Fibroblast of skin of scalp (primary cell): ENCODE measurements around the gene SHROOM3.

Experiments used
- DNase-seq: peaks from one replicate; pipeline ENCODE4 v3.0.0-alpha.2; 2013

The SHROOM3 gene

DNA sequence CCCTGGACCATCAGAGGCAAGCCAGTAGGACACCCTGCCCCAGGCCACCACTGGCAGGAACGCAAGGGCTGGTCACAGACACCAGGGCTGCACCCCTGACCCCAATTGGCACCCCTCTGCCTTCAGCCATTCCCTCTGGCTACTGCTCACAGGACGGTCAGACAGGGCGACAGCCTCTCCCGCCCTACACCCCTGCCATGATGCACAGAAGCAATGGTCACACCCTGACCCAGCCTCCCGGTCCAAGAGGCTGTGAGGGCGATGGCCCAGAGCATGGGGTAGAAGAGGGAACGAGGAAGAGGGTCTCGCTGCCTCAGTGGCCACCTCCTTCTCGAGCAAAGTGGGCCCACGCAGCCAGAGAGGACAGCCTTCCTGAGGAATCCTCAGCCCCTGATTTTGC is 319.4 kb downstream of the SHROOM3 start:
- no peak for DNase-seq

DNA sequence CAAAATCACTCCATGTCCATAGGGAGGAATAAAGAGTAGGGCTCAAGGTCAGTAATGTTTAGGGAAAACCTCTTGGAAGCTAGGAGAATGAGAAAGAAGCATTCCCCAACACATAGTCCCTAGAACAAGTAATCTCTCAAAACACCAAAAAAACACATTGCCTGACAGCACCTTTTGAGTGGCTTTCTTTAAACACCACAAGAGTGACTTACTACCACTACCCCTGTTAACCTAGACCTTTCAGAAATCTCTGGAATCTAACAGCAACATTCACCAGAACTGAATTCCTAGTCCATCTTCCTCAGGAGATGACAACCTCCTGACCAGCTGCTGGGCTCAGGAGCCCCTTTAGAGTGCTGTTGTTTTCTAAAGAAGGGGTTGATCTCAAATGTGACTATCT is 320.7 kb downstream of the SHROOM3 start:
- peak; percentile 46 for DNase-seq

DNA sequence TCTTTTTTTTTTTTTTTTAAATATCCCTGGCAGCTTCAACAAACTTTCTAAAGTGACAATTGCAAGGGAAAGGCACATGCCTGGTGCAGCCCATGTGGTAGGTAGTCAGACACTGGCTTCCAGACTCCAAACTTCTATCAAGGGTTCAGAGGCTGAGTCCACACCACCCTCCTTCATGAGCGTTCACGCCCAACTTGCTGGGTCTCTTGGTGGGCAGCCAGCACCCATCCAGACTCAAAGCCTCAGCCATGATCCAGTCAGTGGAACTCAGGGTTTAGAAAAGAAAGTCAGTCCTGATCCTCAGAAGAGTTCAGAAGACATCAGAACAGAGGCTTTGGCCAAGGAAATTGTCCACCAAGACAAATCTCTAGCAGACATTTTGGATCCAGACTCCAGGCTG is 321.4 kb downstream of the SHROOM3 start:
- no peak for DNase-seq

DNA sequence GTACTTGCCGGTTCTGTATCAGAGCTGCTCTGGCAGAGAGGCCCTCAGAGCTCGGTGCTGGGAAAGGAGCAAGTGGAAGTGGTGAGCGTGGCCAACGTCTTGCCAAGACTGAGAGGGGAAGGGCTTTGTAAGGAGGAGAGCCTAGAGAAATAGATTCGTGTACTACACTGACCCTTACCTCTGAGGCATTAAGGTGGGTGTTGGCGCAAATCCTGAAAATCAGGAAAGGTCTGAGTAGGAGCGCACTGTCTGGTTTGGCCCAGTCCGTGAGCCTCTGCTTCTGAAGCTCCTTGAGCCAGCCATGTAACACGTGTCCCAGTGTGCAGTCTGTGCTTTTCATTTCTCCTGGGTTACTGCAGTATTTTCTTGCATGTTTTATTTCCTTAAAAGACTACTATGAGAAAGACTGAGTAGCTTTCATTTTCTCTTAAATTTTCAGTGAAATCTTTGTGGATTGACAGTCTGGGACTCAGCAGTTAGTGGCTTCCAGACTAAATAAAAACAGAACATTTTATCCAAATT is 322.4 kb downstream of the SHROOM3 start:
- peak; percentile 60 for DNase-seq

DNA sequence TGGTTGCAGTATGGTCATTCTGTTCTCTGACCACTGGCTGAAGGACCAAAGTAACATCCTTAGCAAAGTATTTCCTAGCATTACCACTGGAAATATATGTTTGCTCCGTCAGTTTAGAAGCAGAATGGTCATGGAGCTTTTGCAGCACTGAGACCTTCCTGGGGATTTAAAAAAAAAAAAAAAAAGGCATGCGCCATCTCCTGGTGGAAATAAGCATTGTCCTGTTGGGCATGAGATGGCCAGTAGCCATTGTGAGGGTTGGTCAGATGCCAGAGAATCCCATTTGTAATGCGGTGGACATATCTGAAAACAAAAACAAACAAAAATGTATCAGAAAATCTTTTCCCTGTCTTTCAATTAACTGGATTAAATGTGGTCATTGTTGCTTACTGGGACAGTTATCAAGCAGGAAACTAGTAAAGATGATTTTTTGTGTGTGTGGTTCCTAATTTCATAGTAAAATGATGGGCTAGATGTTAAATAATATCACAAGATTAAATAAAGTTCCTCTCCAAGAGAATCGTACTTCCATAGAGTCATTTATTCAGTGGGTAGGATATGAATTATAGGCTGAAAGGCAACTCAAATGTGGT is 323.4 kb downstream of the SHROOM3 start:
- peak; percentile 89 for DNase-seq

DNA sequence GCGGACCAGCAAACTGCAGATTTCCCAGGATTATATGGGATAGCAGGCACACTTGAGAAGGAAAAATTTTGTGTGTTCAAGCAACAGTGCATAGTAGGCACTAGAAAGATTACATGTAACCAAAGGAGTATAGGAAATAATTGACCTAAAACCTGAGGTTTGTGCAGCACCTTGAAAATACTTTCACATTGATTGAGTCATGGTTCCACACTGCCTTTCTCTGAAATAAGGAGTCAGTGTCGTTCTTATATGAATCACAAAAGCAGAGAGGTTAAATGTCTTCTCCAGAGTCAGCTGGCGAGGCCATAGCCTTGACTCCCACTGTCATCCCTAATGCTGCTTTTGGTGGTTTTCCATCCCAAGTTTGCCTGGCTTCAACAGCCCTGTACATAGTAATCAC is 324.0 kb downstream of the SHROOM3 start:
- no peak for DNase-seq

DNA sequence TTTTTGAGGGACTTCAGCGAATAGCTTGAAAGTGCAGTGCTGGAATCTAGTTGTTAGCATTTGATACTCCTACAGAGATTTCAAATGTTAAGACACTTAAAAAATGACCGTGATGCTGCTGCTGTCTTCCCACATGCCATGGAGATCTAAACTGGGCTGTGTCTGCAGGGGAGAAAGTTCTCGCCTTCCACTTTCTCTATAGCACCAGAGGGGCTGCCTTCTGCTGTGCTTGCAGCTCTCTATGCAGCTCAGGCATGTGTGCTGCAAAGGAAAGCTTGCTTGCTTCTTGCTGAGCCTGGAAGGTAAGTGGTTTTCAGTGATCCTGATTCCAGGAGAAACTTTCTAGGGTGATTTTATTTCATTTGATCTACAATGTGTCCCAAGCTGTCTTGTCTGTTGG is 325.2 kb downstream of the SHROOM3 start:
- no peak for DNase-seq

DNA sequence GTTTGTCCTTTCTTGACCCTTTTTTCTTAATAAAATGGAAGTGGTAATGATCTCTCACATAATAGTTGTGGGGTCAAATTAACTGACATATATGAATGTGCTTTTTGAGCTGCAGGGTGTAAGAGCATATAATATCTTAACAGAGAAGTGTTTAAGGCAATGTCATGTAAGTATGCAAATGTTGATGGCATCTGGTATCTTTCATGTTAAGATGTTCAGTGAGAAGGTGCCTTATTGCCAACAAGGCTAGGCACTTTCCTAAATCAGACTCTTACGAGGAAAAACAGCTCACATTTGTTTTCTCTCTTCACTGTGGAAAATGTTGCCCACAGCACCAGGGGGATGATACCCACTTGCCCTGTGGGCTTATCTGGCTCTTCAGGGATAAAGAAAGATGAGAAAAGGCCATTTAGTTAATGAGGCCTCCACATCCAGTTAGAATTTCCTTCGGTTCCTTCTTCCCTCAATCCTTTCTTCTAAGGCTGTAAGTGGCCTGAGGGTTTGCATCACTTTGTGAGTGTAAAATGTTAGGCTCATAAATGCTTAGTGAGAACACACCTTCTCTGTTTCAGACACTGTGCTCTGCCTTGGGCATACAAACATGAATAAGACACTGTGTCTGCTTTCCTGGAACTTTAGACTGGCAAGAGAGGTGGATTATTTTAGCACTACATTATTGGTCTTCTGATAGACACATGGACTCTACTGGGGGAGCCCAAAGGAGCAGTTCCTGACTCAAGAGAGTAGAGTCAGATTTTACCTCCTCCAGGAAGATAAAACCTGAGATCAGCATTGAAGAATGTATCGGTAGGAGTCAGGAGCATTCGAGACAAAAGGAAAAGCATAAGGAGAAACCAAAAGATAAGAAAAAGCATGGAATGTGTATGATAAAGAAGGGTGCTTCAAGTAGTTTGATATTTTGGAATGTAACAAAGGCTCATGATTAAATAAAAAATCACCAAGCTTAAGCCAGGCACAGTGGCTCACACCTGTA is 327.4 kb downstream of the SHROOM3 start:
- no peak for DNase-seq

DNA sequence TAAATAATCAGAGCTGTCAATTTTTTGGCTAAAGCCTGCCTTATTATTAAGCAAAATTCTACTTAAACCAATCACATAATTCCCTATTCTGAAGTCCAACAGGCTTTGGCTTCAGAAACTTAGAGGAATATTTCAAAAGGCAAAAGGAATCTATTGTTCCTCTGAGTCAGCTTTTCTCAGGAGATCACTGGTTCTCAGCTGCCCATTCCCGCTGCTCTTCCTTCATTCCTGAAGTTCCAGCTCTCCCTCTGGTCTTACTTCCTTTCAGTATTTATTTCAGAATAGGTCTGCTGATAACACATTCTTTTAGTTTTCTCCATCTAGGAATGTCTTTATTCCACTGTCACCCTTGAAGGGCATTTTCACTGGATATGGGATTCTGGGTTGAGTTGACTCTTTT is 329.2 kb downstream of the SHROOM3 start:
- peak; percentile 94 for DNase-seq

DNA sequence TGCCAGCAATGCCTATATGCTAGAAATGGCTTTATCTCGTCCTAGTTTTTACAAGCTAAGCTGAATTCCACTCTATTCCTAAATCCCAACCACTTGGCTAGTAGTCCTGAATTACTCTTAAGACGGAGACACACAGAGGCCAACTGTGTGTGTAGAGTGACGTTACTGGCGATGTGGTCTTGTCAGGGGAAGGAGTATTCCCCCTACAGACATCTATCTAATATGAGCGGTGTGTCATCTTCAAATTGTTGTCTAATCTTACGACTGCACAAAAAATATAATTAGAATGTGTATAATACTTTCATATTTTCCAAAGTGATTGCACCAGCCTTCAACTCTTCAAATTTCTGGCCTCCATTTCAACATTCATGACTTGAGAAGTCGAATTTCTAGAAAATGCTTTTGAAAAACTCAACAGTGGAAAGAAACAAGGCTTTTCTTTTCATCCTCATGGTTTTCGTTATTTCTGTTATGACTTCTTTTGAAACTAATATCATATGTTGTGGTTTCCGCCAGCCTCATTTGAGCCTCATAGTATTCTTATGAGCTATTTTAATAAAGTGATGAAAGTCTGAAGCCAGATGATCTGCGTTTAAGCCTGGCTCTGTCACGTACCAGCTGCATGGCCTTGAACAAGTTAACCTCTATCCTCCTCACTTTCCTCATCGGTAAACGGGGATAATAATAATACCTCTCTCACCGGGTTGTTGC is 330.6 kb downstream of the SHROOM3 start:
- peak; percentile 95 for DNase-seq

DNA sequence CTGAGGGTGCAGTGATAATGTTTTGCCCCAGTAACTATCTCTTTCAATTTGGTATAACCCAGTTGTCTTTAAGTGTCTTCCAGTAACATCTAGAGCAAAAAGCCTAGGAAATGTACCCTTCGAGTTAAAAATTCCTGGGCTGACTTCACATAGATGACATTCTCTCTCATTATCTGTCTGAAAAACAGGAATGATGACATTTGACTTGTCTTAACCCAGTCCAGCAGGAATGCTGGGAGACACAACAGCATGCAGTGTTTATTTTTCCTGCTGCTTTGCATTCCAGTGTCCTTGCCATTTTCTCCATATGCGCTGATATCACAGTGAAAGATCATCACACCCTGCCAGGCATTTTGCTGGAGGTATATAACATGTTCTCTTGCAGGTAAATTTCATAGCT is 333.0 kb downstream of the SHROOM3 start:
- peak; percentile 95 for DNase-seq

DNA sequence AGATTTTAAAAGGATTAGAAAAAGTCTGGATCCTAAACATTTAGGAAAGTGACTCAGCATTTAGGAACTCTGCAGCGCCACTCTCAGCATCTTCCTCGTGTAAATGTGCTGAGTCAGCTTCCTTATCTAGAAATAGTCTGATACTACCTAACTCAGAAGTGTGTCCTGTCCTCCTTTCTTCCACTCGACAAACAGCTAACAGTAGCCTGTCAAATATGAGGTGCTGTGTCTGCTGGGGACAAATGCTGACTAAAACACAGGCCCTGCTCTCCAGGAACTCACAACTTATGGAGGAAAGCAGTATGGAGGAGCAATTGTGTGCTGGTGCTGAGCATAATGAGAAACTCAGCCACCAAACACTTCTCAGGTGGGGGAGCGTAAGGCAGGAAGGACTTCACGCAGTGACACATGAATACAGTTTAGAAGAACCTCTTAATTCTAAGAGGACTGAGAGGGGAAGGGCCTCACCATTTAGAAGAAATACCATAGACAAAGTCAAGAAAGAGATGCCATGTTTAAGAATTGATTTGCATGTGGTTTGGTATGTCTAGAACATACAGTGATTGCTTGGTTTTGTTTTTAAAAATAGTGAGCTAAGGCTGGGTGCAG is 337.6 kb downstream of the SHROOM3 start:
- DNase-seq: peak; percentile 80

DNA sequence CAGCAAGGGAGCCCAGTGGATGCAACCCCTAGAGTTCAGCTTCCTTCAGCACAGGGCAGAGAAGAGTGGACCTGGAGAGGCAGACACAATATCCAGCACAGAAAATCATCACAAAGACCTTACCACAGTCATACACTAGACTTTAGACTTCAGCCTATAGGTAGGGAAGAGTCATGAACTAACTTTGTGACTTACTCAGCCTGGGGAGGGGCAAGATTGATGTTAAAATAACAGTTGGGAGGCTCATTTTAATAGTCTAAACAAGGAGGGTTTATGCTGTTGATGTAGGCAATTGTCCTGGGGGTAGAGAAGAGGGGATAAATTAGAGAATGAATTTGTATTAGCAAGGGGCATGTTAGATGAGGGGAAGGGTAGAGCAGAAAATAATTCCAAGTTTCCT is 338.7 kb downstream of the SHROOM3 start:
- no peak for DNase-seq

DNA sequence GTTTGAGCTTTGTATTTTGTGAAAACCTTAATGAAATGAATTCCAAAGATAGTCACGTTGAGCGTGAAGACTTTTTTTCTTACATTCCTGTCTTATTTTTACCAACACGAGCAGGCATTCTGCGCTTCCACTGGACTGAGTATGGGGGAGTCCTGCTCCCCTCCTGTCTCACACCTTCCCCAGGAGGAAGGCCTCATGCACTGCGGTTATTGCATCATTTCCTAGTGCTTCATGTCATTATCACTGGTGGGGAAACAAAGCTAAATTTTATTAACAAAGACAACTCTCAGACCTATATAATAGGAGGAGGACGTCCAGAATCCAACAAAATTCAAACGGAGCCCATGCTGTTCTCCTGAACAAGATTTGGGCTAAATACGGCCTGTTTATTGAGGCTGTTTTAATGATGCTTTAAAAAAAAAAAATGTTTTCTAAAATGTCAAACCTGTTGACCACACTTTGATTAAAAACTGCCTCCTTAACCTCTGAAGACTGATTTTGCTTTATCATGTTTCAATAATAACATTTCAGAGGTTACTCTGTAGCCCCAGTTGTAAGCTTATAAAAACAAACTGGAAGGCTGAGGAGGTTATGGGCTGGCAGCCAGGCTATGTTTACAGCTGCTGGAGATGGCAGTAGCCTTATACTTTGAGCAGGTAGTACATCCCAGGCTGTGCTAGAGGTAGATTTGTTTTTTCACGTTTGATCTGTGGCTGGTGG is 344.9 kb downstream of the SHROOM3 start:
- DNase-seq: peak; percentile 47

DNA sequence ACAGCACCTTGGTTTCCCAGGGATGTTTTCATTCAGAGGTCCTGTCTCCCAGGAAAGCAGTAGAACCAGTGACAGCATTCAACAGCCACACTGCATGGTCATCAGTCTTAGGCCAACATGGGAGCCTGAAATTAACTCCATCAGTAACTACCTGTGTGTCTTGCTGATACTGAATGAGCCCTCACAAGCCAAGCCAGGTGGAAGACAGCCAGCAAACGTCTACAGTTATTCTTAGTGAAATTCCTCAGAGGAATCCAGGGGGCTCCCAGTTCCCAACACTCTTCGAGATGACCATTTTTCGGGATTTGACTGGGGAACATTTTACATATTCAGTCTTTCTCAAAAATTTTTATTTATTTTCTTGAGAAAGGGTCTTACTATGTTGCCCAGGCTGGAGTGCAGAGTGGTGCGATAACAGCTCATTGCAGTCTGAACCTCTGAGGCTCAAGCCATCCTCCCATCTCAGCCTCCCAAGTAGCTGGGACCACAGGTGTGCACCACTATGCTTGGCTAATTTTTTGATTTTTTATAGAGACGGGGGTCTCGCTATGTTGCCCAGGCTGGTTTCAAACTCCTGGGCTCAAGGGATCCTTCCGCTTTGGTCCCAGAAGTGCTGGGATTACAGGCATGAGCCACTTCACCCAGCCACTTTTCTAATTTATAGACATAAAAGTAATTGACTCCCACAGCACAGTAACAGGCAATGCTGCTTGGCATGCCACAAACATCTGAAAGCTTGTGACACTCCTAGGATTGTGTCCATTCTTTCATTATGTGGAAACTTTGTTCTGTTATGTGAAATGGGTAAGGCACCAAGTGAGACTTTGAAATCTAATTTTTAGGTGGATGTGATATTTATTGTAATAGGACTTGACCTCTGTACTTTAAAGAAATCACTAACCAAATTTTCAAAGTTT is 346.0 kb downstream of the SHROOM3 start:
- DNase-seq: no peak

DNA sequence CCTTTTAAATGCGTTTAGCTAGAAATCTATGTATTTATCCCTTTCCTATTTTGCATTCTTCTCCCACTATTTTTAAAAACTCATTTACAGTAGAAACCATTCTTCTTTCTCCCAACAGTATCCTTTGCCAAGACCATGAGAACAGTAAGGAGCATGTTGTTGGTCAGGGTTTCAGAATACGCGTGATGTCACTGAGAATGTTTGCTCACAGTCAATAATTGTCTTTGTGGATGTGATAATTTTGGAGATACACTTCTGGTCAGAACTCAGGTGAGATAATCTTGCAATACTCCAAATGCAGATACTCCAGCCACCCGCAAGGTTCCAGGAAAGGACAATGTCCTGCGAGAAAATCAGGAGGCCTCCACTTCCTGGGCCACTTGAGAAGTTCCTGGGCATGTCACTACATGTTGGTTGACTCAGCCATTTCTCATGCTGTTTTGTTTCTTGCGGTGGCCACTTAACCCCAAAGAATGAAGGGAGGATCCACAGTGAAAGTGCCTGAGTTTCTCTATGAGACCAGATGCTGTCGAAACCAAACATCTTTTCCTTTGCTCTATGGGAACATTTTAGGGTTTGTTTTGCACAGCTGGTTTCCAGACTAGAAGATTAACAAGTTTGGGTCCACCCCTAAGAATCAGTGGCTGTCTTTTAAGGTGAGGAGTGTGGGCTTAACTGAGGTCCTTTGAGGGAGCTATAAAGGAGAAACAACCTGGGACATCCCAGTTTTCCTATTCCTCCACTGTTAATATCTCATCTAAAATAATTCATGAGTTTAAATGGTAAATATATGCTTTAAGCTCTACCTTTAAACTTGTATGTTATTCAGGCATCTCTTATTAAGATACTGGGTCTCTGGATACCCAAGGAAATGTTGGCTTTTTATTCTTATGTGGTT is 346.9 kb downstream of the SHROOM3 start:
- DNase-seq: peak; percentile 98

DNA sequence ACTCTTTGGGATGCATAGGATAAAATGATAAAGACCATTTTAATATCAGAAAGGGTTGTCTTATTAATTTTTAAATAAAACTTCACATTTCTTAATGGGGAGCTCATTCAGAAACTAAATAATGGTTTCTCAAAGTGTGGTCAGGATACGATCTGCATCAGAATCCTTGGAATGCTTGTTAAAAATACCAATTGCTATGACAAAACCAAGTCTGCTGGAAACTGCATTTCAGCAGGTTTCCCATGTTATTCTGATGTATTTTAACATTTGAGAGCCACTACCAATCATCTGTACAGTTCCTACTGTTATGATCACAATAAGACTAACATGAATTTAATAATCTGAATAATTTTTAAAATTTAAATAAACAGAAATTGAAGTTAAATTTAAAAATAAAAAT is 347.8 kb downstream of the SHROOM3 start:
- DNase-seq: peak; percentile 88

DNA sequence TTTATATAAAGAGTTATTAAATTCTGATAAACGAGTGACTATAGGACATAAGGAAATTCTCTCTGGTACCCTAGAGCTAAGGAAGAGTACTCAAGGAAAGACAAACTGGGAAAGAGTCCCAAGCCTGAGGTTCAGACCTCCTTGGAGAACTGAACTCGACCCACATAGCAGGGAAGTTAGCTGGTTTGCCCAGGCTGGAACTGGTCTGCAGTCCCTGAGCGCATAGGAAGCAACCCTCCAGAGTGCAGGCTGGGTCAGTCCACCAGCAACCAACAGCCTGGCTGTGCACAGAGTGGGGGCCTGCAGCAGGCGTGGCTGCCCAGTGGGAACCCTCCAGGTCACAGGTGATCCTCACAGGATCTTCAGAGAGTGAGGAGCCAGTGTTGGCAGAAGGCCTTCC is 348.8 kb downstream of the SHROOM3 start:
- DNase-seq: peak; percentile 46

DNA sequence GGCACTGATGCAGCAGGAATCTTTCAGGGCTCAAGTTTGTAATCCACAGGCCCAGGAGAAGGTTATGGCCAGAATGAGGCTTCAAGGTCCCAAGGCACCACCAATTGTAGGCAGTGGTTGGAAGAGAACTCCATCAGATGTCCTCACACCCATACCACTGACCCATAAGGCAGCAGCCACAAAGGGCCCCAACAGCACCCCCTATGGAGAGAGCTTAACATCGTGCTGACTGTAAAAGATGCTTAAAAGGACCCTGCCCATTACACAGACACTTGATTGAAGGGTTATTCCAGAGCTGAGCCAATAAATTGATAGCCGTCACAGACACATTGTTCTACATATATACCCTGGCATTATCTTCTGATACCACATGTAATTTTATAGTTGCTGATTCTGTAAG is 349.2 kb downstream of the SHROOM3 start:
- DNase-seq: no peak

DNA sequence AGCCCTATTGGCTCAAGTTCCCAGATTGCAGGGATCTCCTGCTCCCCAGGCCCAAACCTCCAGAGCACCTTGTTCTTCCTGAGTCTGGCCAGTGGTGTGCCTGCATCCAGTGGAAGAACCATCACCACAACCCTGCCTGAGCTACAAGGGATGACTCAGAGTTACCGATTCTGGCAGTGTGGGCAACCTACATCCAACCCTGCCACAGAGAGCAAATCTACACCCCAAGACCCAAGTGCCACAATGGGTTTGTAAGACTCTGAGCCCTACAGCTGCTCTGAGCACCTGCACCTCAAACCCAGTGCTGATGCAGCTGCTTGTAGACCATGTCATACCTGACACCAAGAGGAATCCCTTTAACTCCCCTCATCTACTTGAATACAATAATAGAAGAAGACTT is 352.9 kb downstream of the SHROOM3 start:
- DNase-seq: no peak
